Stimulated activated CD4-positive, alpha-beta T cell treated with anti-CD3 and anti-CD28 coated beads, TNF-alpha, amount 100 ng/mL, for 4 hours (primary cell): Measurements from ENCODE around the gene RORB.

Source experiments
- DNase-seq, 3 experiments: peaks; one replicate each; pipeline ENCODE4 v3.0.0-alpha.2; 2020; ENCODE audit warnings: low read depth in 3 of 3

Gene RORB

DNA sequence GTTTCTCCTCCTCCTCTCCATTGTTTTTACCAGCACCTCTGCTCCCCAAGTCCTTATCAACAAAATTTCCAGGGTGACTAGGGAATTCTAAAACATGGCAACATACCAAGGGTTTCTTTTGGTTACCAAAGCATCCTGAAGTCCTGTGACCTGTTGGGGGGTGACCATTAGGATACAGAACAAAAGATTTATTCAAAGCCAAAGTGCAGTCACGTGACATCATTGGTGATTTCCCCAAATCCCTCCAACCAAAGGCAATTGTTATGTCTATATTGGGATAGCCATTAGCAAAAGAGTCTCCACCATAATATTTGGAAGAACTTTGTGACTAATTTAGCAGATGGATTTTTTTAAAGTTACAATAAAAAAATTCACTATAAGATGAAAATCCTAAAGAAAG lies 222.2 kb downstream of the RORB start:
- no peak for DNase-seq

DNA sequence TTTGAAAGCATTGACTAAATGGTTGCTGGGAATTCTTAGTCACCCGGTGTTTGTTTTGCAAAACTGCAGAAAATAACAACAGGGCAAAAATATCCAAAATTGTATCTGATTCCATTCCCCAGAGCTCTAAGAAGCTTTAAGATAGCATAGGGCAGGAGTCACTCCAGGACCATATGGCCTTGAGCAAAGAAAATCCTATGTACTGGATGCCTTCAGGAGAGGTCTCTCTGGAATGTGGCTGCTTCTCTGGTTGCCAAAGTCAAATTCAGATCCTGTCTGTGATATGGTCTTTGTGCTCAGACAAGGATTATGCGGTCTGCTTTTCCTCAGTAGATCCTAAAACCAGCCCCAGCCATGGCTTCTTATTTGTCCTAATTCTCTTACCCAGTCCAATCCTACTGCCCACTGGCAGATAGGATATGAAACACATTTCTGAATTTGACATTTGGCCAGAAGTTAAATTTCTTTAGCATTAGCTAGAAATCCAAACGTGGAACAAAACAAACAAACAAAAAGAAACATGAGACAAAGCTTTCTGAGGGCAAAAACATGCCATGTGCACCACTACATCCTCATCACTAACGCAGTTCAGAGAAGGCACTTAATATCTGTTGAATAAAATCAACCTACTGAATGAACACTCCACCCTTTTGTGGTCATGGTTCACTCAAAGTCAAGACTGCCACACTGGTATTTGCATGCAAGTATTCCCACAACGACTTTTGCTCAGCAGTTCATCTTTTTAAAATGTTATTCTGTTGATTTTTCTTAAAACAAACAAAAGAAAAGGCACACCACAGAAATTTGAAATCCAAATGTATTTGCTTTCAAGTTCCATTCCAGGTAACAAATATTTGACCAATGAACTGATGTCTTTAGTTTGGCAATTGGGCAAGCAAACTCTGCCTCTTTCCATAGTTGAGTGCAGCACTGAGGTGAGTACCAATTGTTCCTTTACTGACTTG lies 224.8 kb downstream of the RORB start:
- no peak for DNase-seq

DNA sequence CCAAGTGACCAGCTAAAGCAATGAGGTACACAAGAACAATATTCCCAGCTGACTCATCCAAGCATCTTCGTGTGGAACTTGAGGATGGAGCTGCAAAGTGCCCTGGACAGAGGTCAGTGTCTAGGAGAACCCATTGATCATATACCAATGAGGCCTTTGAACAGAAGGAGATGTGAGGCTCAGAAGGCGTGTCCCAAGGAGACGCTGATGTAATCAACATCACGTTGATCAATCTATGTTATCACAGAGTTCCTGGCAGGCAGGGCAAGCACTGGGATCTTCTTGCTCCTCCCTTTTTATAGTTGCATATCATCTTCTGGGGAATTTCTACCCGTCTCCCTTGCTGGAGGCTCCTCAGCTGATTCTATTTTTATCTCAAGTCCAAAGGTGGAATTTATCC lies 227.2 kb downstream of the RORB start:
- no peak for DNase-seq

DNA sequence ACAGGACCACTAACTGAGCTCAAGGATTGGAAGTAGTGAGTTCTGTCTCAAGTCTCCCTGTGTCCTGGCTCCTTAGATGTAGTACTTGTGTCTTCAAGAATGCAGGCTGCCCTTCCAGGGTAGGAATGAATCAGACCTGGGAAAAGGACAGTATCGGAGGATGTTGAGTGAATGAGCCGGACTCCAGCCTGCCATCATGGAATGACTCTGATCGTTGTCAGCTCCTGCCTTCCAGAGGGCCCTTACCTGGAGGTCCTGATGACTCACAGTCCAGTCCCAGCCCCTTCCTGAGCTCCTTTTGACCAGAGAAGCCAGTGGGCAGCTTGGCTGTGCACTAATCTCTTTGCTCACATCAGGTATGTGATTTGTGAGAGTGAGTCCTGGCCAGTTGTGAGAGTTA lies 229.4 kb downstream of the RORB start:
- no peak for DNase-seq

DNA sequence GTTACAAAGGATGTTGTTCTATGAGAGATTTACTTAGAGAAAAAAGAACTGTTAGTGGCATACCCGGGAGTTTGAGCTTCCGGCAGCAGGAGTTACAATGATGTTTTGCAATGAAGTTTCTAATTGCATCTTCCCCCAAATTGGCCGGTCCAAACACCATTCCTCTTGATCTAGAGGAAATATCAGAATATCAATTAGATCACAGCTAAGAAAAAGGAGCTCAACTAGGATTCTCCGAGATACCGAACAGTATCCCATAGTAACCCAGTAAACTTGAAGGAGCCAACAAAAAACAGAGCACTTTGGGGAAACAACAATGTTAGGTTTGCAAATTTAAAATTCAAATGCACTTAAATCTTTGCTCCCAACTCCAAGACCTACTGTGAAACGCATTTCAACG lies 231.0 kb downstream of the RORB start:
- DNase-seq, result no peak

DNA sequence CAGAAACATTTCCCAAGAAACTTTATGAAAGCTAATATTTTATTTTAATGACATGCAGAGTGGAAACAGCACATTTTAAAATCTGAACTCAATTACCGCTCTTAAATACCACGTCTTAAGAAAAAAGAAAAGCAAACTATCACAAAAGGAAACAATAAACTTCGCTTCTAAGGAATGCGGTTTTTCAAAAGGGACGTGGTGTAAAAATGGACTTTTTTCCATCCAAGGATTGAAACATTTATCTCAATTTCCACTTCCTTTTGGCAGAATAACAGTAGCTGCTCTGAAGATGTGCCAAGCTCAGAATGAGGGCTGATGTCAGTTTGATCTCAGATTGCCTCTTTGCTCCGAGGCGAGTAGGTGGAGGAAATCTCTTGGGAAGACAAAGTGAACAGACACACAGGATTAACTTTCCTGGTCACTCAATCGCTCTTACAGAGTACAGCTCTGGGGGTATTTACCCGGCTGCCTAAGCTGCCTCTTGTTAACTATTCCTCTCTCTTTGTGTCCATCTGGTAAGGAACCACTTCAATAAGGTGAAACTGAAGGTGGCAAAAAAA lies 232.1 kb downstream of the RORB start:
- no peak for DNase-seq

DNA sequence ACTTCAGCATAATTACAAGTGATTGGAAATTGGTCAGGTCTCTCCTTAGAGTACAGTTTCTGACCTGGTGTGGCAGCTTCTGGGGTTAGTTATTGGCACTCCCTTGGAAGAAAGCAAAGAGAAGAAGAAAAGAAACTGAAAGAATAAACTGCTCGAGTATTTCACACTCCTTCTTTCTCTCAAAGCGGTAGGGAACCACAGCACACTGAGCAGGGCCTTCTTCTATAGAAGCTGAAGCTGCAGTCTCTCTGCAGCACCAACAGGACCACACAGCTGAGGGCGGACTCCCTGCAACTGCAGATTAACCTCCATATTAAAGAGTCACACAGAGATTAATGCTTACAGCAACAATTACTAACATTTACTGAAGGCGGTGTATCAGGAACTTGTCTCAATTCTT lies 238.6 kb downstream of the RORB start:
- DNase-seq, result no peak

DNA sequence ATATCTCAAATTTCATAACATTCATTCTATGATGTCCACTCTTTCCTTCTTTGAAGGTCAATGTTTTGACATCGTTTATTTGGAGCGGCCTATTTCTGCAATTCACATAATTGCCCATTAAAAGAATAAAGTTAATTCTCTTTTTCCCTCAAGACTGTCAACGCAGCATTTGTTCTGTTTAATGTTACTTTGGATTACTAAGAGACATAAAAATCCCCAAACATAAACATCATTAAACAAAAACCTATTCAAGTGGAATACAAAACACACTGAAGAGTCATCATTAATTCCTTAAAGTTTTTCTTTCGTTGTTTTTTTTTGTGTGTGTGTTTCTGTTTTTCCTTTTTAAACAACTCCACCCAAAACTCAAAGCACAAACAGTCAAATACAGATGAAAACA lies 239.5 kb downstream of the RORB start:
- DNase-seq, result no peak

DNA sequence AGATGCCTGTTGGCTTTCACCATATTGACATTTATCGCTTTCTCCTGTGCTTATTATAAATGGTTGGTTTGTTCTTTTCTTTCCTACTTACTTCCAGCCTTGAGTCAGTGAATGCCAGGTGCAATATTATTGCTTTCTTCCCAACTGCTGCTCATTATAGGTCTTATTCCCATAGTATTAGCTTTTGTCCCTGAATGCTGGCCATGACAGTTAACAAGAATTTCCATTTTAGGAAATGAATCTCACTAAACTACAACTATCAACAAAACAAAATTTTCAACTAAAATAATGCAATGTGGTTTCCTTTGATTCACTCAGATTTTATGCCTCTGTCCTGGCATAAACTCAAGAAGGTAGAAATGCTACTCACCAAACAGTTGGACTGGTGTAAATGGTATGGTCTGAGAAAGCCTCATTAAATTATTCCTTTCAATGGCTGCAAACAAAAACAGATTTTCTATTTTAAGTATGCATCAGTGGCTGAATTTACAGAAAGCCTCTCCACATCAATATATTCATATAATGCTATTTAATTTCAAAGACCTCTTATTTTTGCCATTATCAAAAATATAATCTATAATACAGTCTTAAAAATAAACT lies 245.2 kb downstream of the RORB start:
- DNase-seq, result no peak
